Measurements from ENCODE around the gene UBE2D3. TPM values are rescaled to one million over a fixed set of nuclear protein-coding genes. Genes with fewer than 3 reads are reported as not detected.
A peak's percentile ranks its signal among the peaks of the same experiment; 100 is the strongest.
"Not testable (repeated sequence)": the region's sequence is repeated elsewhere in the genome, so short reads cannot be mapped to it uniquely, and the experiment has no call there.

The UBE2D3 gene
- total RNA-seq, 1 experiment from 2014 or later: 235 TPM

DNA sequence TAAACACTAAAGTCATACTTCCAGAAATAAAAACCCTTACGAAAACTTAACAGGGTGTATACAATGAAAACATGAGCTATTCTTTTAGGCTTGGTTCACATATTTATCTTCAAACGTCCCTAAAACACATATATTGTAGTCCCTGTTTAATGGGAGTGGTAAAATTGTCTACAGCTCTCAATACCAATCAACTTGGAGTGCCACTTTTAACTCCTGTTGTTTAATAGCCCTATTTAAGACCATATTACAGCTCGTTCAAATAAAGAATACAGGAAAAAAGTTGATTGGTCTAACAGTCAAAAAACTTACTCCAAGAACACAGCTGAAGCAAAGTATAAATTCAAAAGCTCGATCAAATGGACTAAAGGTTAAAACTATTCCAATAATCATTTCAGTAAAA lies 3.9 kb downstream of the UBE2D3 start:
- H3K36me3 Mint-ChIP-seq (ENCODE audit: insufficient read depth, unreplicated experiment): peaks cover 5% of the 10 kb centered on the region
- intact Hi-C loops (cut with micrococcal nuclease; ENCODE audit: unreplicated experiment): loop anchor here (10.0 kb wide), 1 partner anchor 271 kb away; the partner anchor contains the start of gene BDH2
- TF ChIP-seq, protein P1, sequence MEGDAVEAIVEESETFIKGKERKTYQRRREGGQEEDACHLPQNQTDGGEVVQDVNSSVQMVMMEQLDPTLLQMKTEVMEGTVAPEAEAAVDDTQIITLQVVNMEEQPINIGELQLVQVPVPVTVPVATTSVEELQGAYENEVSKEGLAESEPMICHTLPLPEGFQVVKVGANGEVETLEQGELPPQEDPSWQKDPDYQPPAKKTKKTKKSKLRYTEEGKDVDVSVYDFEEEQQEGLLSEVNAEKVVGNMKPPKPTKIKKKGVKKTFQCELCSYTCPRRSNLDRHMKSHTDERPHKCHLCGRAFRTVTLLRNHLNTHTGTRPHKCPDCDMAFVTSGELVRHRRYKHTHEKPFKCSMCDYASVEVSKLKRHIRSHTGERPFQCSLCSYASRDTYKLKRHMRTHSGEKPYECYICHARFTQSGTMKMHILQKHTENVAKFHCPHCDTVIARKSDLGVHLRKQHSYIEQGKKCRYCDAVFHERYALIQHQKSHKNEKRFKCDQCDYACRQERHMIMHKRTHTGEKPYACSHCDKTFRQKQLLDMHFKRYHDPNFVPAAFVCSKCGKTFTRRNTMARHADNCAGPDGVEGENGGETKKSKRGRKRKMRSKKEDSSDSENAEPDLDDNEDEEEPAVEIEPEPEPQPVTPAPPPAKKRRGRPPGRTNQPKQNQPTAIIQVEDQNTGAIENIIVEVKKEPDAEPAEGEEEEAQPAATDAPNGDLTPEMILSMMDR (IDR thresholded peaks at IDR 0.05; ENCODE audit: unreplicated experiment): no peak
- CTCF ChIA-PET: interaction anchor here (1.6 kb wide), 1 partner anchor 30 kb away, joined by 4 read pairs; no protein-coding TSS in a partner anchor
- no peaks in the 10 kb centered on the region for H3K9me3 Mint-ChIP-seq (ENCODE audit: low read depth, unreplicated experiment)
- peaks cover 10% of the 10 kb centered on the region for H3K4me1 Mint-ChIP-seq (ENCODE audit: low read depth, unreplicated experiment)
- BruUV-seq (replicated peaks): no TSS peak
- no peak overlapping the region for H3K4me3 Mint-ChIP-seq (ENCODE audit: low read depth, unreplicated experiment)
- H3K27me3 Mint-ChIP-seq (ENCODE audit: unreplicated experiment): no peaks in the 10 kb centered on the region
- H3K27ac Mint-ChIP-seq (ENCODE audit: unreplicated experiment): no peak overlapping the region
- DNase-seq: no peak

DNA sequence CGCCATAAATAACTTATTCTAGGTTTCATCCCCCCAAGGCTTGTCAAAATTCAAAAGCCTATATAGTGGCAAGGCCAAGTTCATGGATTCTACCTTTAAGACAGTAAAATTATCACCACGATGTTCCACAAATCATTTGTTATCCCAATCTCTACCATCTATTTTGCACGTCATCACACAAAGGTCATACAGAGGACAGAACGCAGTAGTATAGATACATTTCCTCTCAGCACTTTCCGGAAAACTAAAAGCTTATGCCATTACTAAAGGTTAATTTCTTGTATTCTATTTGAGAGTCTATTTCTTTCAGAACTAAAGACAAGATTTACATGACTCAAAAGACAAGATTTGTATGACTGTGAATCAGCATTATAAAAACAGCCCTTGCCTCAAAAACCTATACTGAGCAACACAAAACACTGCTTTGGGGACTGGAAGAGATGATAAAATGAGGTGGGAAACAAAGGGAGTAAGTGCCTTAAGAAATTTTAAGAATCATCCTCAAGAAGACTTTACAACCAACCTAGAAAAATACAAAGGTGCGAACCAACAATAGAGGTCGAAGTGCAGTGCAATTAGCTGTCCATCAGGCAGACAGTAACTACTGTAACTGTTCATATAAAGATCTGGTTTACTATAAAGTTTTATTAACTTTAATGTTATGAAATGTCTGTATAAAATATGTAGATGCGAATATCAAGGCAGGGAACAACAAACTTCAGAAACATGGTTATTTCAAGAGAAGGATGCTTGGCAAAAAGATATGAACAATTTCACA lies 7.6 kb downstream of the UBE2D3 start:
- H3K4me3 Mint-ChIP-seq (ENCODE audit: low read depth, unreplicated experiment): peak overlapping the region; percentile 59
- no TSS peak for BruUV-seq (replicated peaks)
- TF ChIP-seq, protein P1 (IDR thresholded peaks at IDR 0.05; ENCODE audit: unreplicated experiment): no peak
- H3K4me1 Mint-ChIP-seq (ENCODE audit: low read depth, unreplicated experiment): peaks cover 38% of the 10 kb centered on the region
- no peak for DNase-seq
- H3K27me3 Mint-ChIP-seq (ENCODE audit: unreplicated experiment): no peaks in the 10 kb centered on the region
- CTCF ChIA-PET: interaction anchor here (0.6 kb wide), 1 partner anchor 1158 kb away, joined by 4 read pairs; no protein-coding TSS in a partner anchor
- peaks cover 22% of the 10 kb centered on the region for H3K36me3 Mint-ChIP-seq (ENCODE audit: insufficient read depth, unreplicated experiment)
- H3K9me3 Mint-ChIP-seq (ENCODE audit: low read depth, unreplicated experiment): no peaks in the 10 kb centered on the region
- intact Hi-C loops (cut with micrococcal nuclease; ENCODE audit: unreplicated experiment): loop anchor here (5.0 to 10.0 kb wide), 2 partner anchors 188 to 275 kb away; partner anchors contain the start of gene BDH2
- peak overlapping the region; percentile 82 for H3K27ac Mint-ChIP-seq (ENCODE audit: unreplicated experiment)

DNA sequence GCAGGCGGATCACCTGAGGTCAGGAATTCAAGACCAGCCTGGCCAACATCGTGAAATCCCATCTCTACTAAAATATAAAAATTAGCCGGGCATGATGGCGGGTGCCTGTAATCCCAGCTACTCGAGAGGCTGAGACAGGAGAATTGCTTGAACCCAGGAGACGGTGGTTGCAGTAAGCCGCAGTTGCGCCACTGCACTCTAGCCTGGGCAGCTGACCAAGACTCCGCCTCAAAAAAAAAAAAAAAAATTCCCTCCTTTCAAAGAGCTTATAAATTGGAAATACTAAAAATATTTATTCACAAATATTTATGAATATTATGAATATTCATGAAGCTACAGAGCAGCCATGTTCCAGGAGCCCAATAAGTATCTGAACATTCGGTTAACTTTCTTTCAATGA lies 8.3 kb downstream of the UBE2D3 start:
- CTCF ChIA-PET: interaction anchor here (0.6 kb wide), 1 partner anchor 1159 kb away, joined by 4 read pairs; no protein-coding TSS in a partner anchor
- H3K27ac Mint-ChIP-seq (ENCODE audit: unreplicated experiment): not testable (repeated sequence)

DNA sequence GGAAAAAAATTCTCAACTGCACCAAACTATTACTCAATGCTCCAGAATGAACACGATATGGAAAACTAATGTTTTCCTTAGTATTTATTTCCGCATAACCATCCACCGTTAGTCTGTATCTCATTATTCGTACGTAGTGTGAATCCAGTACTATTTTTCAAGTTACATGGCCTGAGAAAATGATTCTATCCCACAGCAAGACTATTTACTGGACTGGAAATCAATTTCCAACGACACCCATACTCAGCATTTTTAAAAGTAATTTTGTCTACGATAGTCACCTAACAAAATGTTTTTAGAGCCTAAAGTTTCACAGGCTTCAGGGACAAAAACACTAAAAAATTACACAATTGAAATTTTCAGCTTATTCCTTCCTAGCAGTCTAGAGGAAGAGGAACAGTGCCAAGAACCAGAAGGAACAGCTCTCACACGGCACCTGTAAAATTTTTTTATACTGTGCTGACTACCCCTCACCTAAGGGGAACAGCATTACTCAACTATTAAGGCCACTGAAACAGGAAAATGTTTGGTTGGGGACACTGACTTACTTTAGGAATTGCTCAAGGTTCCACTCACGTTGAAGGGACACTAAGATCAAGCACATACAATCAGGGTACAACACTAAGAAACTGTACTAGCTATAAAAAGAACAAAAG lies 9.6 kb downstream of the UBE2D3 start:
- no peak for DNase-seq
- Mint-ChIP-seq H3K4me3 (ENCODE audit: low read depth, unreplicated experiment) (no peak overlapping the region), H3K9me3 (ENCODE audit: low read depth, unreplicated experiment) (no peaks in the 10 kb centered on the region), H3K4me1 (ENCODE audit: low read depth, unreplicated experiment) (peaks cover 38% of the 10 kb centered on the region), H3K36me3 (ENCODE audit: insufficient read depth, unreplicated experiment) (peaks cover 27% of the 10 kb centered on the region), H3K27ac (ENCODE audit: unreplicated experiment) (peak overlapping the region; percentile 47), H3K27me3 (ENCODE audit: unreplicated experiment) (no peaks in the 10 kb centered on the region)
- BruUV-seq (replicated peaks): no TSS peak
- CTCF ChIA-PET: no interaction called here
- TF ChIP-seq, protein P1 (IDR thresholded peaks at IDR 0.05; ENCODE audit: unreplicated experiment): no peak
- intact Hi-C loops (cut with micrococcal nuclease; ENCODE audit: unreplicated experiment): loop anchor here (5.0 kb wide), 1 partner anchor 190 kb away; no protein-coding TSS in a partner anchor

More for the DNA sequence above, 8.3 kb downstream of the UBE2D3 start:
- H3K9me3 Mint-ChIP-seq (ENCODE audit: low read depth, unreplicated experiment); DNase-seq; H3K4me3 Mint-ChIP-seq (ENCODE audit: low read depth, unreplicated experiment); H3K27me3 Mint-ChIP-seq (ENCODE audit: unreplicated experiment); BruUV-seq (replicated peaks): not testable (repeated sequence)
- peaks cover 27% of the 10 kb centered on the region for H3K36me3 Mint-ChIP-seq (ENCODE audit: insufficient read depth, unreplicated experiment)
- H3K4me1 Mint-ChIP-seq (ENCODE audit: low read depth, unreplicated experiment): peaks cover 38% of the 10 kb centered on the region
- intact Hi-C loops (cut with micrococcal nuclease; ENCODE audit: unreplicated experiment): loop anchor here (5.0 kb wide), 1 partner anchor 188 kb away; no protein-coding TSS in a partner anchor
